SKM-1 treated with dmso at 0.1 percent for 144 hours (cell line): Measurements from ENCODE around the gene TNFAIP3.
"Not testable (repeated sequence)": the region's sequence is repeated elsewhere in the genome, so short reads cannot be mapped to it uniquely, and the experiment has no call there.

Experiments
- DNase-seq: peaks from one replicate; lab custom pipeline; 2025; ENCODE audit not compliant: unreplicated experiment; lab: John Stamatoyannopoulos, UW

Gene TNFAIP3

DNA sequence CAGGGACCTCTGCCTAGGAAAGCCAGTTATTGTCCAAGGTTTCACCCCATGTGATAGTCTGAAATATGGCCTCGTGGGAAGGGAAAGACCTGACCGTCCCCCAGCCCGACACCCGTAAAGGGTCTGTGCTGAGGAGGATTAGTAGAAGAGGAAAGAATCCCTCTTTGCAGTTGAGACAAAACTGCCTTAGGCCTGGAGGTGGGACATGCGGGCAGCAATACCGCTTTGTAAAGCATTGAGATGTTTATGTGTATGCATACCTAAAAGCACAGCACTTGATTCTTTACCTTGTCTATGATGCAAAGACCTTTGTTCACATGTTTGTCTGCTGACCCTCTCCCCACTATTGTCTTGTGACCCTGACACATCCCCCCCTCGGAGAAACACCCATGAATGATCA, 22.3 kb upstream of the TNFAIP3 start:
- DNase-seq: not testable (repeated sequence)

DNA sequence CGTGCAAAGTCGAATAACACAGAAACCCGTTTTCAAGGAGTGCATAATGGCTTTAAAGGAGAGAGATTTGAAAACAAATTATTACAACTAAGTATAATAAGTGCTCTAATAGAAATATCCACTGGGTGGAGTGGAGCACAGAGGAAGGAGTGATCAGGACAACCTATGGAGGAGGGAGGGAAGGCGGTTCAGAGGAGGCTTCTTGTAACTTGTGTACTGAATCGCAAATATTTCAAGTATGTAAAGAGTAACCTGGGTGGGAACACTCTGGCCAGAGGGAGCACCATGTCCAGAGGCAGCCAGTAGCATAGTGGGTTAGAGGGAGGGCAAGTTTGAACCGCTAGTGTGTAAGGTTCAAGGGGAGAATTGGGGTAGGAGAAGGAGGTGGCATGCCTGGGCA, 21.6 kb upstream of the TNFAIP3 start:
- DNase-seq: no peak

DNA sequence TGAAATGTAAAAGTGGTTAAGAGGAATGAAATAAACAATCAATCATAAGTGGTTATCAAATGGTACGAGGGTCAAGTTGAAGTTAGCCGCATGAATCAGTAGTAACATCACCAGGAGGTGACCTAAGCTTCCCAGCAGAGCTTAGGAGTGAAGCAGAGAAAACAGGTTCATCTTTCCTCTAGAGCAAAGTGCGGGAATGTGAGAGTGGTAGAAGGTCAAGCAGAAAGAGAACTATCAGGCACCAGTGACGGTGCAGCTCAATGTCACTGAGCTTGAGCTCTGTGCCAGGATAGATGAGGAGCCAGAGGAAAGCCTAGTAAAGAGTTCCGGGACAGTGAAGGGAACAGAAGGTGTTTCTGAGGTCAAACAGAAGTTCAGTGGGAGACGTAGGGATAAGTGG, 20.8 kb upstream of the TNFAIP3 start:
- no peak for DNase-seq

DNA sequence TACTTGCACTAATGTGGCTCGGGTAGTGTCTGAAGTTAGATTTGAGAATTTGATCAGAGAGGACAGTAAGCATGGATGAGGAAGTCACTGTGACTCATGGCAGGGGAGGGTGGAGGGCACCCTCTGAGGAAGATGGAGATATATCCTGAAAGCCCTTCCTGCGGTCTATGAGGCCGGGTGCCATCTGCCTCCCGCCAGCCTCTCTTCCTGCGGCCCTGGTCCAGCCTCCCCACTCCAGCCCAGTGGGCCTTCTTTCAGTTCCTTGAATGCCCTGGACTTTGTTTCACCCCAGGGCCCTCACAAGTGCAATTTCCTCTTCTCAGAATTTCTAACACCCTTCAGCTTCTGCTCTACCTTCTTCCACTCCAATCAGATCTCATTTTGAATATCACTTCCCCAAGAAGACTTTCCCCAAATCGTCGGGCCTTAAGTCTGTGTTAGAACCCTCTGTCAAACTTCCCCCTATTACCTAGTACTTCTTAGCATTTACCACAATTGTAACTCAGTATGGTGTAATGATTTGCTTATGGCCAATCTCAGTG, 20.2 kb upstream of the TNFAIP3 start:
- peak; percentile 98 for DNase-seq

DNA sequence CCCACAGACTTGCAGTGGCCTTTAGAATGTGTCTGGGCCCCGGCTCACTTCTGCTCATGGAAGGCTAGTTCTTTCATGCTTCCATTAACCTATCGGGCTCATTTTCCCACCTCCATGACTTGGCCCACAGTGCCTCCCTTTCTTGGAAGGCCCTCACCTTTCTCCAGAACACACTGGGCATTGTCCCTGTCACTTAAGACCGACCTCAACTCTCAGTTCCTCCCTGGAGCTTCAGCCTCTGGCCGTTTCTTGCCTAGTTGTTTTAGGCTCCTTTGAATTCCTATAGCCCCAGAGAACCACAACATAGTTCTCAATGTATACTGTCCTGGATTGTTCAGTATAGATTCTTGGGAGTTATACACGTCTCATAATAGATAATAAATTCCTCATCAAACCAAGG, 19.3 kb upstream of the TNFAIP3 start:
- no peak for DNase-seq

DNA sequence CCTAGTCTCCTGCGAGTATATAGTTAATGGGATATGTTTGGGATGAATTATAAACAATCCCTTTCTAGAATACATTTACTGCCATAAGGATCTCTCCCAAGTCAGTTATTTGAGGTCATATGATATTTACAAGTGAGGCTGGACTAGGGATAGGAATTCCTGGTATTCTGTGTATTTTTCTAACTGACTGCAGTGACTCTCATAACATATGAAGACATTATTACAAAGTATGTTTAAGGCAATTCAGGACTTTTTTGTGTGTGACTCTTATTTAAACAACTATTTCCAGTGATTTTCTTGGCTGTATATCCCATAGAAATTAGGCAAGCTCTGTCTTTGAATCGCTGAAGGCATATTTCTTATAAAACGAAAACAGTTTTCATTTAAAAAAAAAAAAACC, 18.4 kb upstream of the TNFAIP3 start:
- no peak for DNase-seq

DNA sequence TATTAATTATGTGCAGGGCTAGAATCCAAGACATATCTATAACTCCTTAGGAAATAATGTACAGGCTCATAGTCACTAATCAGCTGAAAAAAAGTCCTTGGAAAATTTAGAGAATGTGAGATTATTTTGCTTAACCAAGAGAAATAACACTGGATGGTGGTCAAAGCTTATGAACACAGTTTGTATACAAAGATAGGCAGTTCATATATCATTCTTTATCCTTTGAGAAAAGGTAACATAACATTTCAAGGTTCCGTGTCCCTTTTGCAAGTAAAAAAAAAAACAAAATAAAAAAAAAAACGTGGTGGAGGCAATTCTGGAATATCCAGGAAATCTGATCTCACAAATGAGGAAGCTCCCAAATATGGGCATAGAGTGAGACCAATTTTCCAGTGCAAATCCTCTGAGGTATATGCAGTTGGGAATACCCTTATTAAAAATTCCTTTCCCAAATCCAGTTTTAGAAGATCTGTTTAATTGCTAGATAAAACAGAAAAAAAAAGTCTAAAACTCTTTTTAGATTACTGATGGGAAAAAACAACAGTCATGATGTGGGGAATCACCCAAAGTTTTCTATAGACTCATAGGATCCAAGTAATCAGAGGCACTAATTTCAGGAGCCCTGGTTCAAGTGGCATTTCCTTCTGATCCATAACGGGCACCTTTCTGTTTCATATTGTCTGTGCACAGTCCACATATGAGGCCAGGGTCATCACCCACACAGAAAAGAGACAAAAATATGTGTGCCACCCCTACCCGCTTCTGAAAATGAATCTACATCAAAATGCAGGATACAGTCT, 17.7 kb upstream of the TNFAIP3 start:
- no peak for DNase-seq

DNA sequence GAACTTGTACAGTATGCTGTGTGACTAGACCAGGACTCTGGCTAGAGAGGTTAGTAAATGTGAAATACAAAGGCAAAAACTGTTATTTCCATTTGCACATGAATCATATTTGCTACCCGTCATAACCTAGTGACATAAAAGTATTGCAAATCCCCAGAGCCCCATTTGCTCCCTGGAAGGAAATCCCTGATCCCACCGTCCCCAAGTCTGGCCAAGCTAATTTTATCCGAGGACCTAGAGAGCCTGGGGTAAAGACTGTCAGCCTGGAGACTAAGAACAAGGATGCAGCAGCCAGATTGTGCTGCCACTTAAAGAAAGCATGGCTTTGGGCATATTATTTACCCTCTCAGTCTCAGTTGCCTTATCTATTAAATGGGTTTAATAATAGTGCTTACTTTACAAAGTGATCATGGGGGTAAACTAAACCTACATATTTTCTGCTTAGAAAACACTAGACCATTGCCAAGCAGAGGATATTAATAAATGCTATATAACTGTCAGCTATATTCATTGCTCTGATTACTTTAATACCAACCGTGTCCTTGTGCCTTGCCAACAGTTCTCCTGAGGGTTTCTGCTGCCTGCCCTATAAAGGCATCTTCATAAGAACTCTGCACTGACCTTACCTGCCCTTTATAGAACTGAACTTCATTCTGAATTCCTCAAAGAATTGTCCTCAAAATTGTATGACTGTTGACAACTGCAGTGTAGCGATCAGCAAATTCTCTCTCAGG, 16.9 kb upstream of the TNFAIP3 start:
- DNase-seq: no peak

DNA sequence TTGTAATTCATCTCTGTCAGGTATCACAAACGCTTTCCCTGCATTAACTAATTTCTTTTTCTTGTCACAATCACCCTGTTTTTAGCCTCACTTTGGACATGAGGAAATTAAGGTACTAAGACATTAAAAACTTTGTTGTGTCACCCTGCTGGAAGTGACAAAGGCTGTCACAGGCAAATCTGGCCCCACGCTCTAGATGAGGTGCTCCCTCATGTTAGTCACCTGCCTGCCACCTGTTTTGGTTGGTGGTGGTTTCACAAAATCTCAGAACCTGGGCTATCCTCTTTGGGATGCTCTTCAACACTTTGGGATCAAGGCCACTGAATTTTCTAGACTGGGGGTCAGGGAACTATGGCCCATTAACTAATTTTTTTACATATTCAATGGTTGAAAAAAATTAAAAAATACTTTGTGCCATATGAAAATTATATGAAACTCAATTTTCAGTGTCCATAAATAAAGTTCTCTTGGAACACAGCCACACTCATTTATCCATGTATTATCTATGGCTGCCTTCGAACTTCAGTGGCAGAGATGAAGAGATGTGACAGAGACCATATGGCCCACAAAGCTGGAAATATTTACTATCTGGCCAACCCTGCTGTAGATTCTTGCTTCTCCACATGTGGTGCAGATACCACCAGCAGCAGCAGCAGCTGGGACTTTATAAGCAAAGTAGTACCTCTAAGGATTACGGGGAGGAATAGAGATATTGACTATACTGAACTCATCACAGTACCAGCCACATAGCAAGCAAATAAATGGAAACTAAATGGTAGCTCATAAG, 16.1 kb upstream of the TNFAIP3 start:
- no peak for DNase-seq

DNA sequence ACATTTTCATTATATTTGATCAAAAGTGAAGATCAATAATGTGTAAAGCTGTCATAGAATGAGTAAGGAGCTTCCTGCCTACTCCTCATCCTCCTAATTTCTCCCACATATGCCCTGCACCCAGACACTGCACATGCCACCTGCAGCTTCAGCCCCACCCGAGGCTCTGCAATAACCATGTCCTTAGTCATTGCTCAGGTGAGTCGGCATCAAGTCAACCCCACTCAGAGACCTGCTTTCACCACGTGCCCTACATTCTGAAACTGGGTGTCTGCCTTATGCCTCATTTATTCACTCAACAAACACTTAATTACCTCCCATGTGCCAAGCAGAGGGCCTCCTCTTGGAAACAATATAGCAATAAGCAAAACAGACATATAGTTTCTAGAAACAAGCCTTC, 15.4 kb upstream of the TNFAIP3 start:
- no peak for DNase-seq

DNA sequence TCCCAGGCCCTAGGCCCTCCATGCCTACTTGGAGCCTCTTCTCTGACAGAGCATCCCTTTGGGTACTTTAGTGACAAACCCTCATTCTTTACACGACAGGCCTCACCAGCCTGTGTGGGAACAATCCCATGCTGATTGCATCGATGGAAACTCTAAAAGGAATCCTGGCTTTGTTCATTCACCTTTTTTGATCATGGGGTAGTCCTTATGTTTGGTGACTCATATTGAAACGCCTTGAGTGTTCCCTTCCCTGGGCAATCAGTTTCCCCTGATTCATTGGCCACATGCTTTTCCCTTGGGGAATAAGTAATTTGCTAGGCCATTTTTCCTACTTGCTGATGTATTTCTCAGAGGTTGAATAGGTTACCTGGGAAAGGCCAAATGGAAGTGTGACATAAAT, 14.7 kb upstream of the TNFAIP3 start:
- DNase-seq: no peak

DNA sequence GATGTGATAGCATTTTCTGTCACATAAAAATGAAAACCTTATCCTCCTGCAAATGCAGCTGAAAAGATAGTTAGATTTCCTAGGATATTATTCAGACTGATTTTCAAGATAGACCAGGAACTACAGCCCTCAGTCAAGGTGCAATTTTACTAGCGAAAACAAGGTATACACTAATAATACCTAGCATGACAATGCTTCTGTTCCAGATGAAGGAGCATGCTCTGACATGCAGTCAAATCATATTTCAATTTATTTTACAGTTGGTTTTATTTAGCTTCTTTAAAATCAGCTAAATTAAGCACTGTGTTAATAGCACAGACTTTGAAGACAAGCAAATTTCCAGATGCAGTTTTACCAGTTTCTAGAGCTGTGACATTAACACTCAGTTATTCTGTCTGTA, 14.2 kb upstream of the TNFAIP3 start:
- no peak for DNase-seq

DNA sequence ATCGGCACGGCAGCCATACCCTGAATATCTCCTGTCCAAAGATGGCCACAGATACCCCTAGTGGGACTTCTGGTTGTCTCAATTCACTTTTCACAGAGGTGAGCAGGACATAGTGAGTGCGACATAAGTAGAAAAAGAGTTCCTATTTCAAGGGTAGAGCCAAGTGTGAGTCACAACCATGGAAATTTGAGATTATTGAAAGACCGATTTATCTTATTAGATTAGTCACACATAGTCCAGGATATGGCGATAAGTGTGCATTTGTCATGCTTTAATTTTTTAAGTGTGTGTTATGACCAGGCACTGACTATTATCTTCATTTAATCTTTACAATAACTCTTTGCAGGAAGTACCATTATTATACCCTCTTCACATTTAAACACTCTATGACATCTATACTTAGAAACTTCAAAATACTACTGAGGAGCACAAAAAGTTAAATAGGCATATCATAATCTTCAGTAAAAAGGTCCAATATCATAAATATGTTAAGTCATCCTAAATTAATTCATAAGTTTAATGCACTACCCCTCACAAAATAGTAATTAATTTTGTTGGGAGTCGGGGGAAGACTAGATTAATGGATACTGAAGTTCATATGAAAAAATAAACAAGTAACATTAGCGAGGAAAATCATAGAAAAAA, 13.4 kb upstream of the TNFAIP3 start:
- DNase-seq: no peak

DNA sequence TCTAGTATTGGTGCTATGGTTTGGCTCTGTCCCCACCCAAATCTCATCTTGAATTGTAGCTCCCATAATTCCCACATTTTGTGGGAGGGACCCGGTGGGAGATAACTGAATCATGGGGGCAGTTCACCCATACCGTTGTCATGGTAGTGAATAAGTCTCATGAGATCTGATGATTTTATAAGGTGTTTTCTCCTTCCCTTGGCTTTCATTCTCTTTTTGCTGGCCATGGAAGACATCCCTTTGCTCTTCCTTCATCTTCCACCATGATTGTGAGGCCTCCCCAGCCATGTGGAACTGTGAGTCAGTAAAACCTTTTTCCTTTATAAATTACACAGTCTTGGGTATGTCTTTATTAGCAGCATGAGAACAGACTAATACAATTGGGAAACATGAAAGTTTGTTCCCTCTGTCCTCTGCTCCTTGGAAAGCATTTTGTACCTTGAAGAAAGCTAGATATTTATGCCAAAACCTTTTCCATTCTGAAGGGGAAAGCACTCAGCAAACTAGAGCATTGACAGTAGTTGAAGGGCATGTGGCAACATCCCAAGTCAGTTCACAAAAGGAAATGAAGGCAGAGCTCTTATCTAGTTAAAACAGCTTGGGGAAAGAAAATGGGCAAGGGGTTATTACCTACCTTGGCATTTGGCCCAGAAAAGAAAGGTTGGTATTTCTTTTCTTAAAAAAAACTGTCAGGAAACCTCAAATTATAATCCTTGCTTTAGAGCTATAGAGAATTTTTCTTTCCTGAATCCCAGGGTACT, 10.7 kb upstream of the TNFAIP3 start:
- peak; percentile 20 for DNase-seq

DNA sequence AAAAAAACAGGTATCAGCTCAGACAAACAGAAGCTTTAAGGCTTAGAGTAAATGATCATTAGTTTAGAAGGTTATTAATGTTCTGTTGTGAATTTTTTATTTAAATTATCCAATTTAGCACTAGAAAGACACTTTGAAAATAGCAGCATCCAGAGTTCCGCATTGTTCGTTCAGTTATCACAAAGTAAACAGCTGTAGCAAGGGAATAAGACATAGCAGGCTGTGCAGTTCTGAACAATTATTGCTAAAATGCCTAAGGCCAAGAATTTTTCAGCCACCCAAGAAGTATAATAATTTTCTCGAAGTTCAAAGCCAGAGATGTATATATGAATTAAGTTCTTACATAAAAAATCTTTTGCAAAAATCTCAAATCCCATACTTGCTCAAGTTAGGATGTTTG, 8.0 kb upstream of the TNFAIP3 start:
- DNase-seq: no peak

DNA sequence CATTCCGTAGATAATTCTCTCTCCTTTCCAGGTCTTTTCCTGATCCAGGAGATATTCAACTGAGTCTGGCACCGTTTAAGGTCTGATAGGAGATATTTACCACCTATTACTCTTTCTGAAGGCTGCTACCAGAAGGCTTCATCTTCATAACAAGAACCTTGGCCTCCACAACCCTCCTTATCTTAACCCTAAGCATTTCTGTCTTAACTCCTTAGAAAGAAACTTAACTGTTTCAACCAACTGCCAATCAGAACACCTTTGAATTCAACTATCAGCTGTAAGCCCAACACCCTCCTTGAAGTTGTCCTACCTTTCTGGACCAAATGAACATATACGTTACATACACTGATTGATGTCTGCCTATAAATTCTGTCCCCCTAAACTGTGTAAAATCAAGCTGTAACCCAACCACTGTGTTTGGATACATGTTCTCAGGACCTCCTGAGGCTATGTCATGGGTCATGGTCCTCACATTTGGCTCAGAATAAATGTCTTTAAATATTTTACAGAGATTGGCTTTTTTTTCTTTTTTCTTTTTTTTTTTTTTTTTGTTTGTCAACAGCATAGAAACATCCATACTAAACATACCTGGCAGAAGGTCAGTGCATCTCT, 6.6 kb upstream of the TNFAIP3 start:
- DNase-seq: no peak

DNA sequence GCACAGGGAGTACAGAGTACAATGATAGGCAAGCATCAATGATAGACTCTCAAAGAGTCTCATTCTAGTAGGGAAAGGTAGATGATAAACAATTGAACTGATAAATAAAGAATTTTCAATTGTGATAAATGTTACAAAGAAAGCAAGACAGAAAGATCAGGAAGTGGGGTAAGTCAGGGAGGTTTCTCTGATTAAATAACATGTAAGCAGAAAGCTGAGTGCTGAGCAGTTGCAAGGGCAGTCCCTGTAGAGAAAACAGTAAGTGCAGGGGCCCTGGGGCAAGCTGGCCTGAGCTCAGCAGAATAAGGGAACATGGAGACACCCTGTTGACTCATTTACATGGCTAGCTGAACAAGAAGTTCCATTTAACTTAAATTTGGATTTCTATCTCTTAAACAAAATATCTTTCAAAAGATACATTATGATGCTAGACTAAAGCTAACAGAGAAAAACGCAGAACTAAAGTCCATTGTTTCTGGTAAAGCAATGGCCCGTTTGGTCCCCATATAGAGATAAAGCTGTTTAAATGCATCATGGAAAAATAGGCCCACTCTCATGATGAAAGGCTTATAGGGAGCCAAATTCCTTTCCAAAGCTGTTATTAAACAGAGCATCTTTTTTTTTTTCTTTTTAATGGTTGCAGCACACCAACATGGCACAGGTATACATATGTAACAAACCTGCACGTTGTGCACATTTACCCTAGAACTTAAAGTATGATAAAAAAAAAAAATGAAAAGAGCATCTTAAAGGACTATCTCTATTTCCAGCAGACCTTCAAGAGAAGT, 5.3 kb upstream of the TNFAIP3 start:
- DNase-seq: no peak

DNA sequence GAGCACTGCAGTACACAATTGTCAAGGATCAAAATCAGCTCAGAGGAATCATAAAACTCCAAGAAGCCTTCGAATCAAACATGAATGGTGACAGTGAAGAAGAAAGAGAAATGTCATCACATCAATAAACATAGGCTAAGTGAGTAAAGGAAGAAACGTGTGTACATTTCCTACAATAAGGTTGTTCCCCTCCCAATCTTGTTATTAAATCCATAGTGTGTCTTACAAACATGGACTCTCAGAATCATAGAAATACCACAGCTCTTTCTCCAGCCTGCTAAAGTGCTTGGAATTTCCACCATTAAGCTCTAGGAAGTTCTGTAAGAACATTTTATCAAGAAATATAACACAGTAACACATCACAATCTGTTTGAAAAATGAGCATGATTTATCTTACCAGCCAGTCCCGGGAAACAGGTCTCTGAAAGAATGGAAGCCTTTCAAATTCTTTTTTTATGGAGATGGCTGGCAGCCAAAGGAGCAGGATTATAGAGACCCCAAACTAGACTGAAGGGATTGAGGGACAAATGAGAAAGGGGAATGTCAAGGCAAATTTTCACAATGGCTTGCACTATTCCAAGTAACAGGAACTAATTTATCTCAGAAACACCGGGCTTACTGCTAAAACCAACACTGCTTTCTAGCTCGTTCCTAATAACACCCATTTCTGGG, 4.5 kb upstream of the TNFAIP3 start:
- DNase-seq: no peak
